Measurements from ENCODE around the gene SRBD1. TPM values are rescaled to one million over a fixed set of nuclear protein-coding genes. Genes with fewer than 3 reads are reported as not detected.

SRBD1 gene
- total RNA-seq, 1 experiment from 2014 or later = 20.6 TPM

- Histone ChIP-seq H3K4me3 (replicated peaks in 1 of 2; ENCODE audit: low read depth in 1 of 2, low read length in 2 of 2) (no peak overlapping the region), H3K4me1 (ENCODE audit: control insufficient read depth in 1 of 2, insufficient read depth in 2 of 2, low read length in 2 of 2) (no peaks in the 10 kb centered on the region), H3K27me3 (ENCODE audit: insufficient read depth, low read length) (no peaks in the 10 kb centered on the region), H3K9me3 (ENCODE audit: control insufficient read depth in 1 of 2, insufficient read depth in 1 of 2, low read depth in 1 of 2, low read length in 2 of 2) (peaks cover 0 to 12% of the 10 kb centered on the region in 2 experiments; a peak in 2 of 4 replicates), H3K79me2 (ENCODE audit: insufficient read depth, low read length) (no peaks in the 10 kb centered on the region), H4K20me1 (ENCODE audit: insufficient read depth) (no peaks in the 10 kb centered on the region), H3K4me2 (ENCODE audit: low read length) (no peak overlapping the region), H3K27ac (ENCODE audit: low read depth, low read length) (no peak overlapping the region), H2AFZ (ENCODE audit: low read depth, low read length, poor library complexity, severe bottlenecking) (no peak overlapping the region), H3K36me3 (ENCODE audit: control insufficient read depth in 1 of 2, insufficient read depth in 2 of 2, low read length in 2 of 2) (peaks cover 4 to 28% of the 10 kb centered on the region in 2 experiments; a peak in 3 of 4 replicates), H3K9ac (ENCODE audit: low read length) (no peak overlapping the region), H3K9me2 (ENCODE audit: insufficient read depth) (no peaks in the 10 kb centered on the region)
- intact Hi-C loops (cut with micrococcal nuclease) = no loop called here
- ChIA-PET POLR2A (no interaction called here), RAD21 (ENCODE audit: low non-redundant PET in 1 of 2, low total read pairs in 2 of 2, uncharacterized antibody in 2 of 2, unreplicated experiment in 2 of 2) (no interaction called here), CTCF (no interaction called here)
- TF ChIP-seq POLR2A (IDR thresholded peaks at IDR 0.05; ENCODE audit: borderline replicate concordance, extremely low read depth, insufficient read depth, insufficient read length) (no peak), EGR1 (IDR thresholded peaks at IDR 0.05; ENCODE audit: low read depth) (no peak), CBX3 (IDR thresholded peaks at IDR 0.05; ENCODE audit: low read depth) (no peak), RAD21 (IDR thresholded peaks at IDR 0.05; ENCODE audit: low read depth) (no peak), ZFX (IDR thresholded peaks at IDR 0.05) (no peak), JUND (IDR thresholded peaks at IDR 0.05) (no peak), SP1 (IDR thresholded peaks at IDR 0.05; ENCODE audit: low read depth) (no peak)
- TF ChIP-seq, protein P1, sequence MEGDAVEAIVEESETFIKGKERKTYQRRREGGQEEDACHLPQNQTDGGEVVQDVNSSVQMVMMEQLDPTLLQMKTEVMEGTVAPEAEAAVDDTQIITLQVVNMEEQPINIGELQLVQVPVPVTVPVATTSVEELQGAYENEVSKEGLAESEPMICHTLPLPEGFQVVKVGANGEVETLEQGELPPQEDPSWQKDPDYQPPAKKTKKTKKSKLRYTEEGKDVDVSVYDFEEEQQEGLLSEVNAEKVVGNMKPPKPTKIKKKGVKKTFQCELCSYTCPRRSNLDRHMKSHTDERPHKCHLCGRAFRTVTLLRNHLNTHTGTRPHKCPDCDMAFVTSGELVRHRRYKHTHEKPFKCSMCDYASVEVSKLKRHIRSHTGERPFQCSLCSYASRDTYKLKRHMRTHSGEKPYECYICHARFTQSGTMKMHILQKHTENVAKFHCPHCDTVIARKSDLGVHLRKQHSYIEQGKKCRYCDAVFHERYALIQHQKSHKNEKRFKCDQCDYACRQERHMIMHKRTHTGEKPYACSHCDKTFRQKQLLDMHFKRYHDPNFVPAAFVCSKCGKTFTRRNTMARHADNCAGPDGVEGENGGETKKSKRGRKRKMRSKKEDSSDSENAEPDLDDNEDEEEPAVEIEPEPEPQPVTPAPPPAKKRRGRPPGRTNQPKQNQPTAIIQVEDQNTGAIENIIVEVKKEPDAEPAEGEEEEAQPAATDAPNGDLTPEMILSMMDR (IDR thresholded peaks at IDR 0.05 in 2 of 3, conservative IDR thresholded peaks at IDR 0.05 in 1 of 3; ENCODE audit: borderline replicate concordance in 1 of 3, insufficient read depth in 1 of 3, low read depth in 2 of 3, low read length in 2 of 3) = no peak
- TF ChIP-seq, protein P2, sequence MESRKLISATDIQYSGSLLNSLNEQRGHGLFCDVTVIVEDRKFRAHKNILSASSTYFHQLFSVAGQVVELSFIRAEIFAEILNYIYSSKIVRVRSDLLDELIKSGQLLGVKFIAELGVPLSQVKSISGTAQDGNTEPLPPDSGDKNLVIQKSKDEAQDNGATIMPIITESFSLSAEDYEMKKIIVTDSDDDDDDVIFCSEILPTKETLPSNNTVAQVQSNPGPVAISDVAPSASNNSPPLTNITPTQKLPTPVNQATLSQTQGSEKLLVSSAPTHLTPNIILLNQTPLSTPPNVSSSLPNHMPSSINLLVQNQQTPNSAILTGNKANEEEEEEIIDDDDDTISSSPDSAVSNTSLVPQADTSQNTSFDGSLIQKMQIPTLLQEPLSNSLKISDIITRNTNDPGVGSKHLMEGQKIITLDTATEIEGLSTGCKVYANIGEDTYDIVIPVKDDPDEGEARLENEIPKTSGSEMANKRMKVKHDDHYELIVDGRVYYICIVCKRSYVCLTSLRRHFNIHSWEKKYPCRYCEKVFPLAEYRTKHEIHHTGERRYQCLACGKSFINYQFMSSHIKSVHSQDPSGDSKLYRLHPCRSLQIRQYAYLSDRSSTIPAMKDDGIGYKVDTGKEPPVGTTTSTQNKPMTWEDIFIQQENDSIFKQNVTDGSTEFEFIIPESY (IDR thresholded peaks at IDR 0.05; ENCODE audit: extremely low read depth, insufficient replicate concordance, low read length) = no peak
- BruUV-seq (replicated peaks) = no TSS peak
- DNase-seq (ENCODE audit: low read depth, low spot score) (no peak), ATAC-seq (no peak)
These were observed 70.1 kb downstream of the SRBD1 start for GRCh38 chr2:45540942-45541341.

All from HCT116 (cell line).